ENCODE measurements around the gene KRTAP10-4.
"Not testable (repeated sequence)": the region's sequence is repeated elsewhere in the genome, so short reads cannot be mapped to it uniquely, and the experiment has no call there.

KRTAP10-4 gene

GRCh38 chr21:44589094-44589493, 15.6 kb downstream of the KRTAP10-4 start:
- CTCF ChIA-PET: no interaction called here
- no peak for DNase-seq (ENCODE audit: low spot score)
- POLR2A ChIA-PET (ENCODE audit: low non-redundant PET): no interaction called here
- TF ChIP-seq CTCF (conservative IDR thresholded peaks at IDR 0.05; ENCODE audit: low read depth): no peak
- H3K27ac ChIP-seq: no peak overlapping the region

- no peak for TF ChIP-seq CTCF (conservative IDR thresholded peaks at IDR 0.05; ENCODE audit: low read depth)
- no peak overlapping the region for H3K27ac ChIP-seq
- no peak for DNase-seq (ENCODE audit: low spot score)
- POLR2A ChIA-PET (ENCODE audit: low non-redundant PET): no interaction called here
- CTCF ChIA-PET: no interaction called here
These were observed 16.2 kb downstream of the KRTAP10-4 start for GRCh38 chr21:44589586-44590305.

- CTCF ChIA-PET: no interaction called here
- no peak for DNase-seq (ENCODE audit: low spot score)
- POLR2A ChIA-PET (ENCODE audit: low non-redundant PET): no interaction called here
- no peak overlapping the region for H3K27ac ChIP-seq
- no peak for TF ChIP-seq CTCF (conservative IDR thresholded peaks at IDR 0.05; ENCODE audit: low read depth)
These were observed 16.8 kb downstream of the KRTAP10-4 start for GRCh38 chr21:44590311-44590721.

- POLR2A ChIA-PET (ENCODE audit: low non-redundant PET); H3K27ac ChIP-seq; DNase-seq (ENCODE audit: low spot score): not testable (repeated sequence)
- CTCF ChIA-PET: interaction anchor here (0.6 kb wide), 2 partner anchors 10 to 146 kb away, joined by 3 read pairs; no protein-coding TSS in a partner anchor
These were observed 17.6 kb downstream of the KRTAP10-4 start for GRCh38 chr21:44590897-44591800.

GRCh38 chr21:44591801-44592130, 18.2 kb downstream of the KRTAP10-4 start:
- POLR2A ChIA-PET (ENCODE audit: low non-redundant PET); H3K27ac ChIP-seq; DNase-seq (ENCODE audit: low spot score): not testable (repeated sequence)
- CTCF ChIA-PET: interaction anchor here (0.6 kb wide), 1 partner anchor 10 kb away, joined by 3 read pairs; no protein-coding TSS in a partner anchor

GRCh38 chr21:44592446-44593311, 19.1 kb downstream of the KRTAP10-4 start, which contains the start of gene KRTAP10-6:
Gene KRTAP10-6, minus strand, starts transcription at chr21:44592505. Its CDS starts 21 bp downstream, at chr21:44592484.
- DNase-seq (ENCODE audit: low spot score): no peak
- POLR2A ChIA-PET (ENCODE audit: low non-redundant PET): interaction anchor here (0.7 kb wide), 1 partner anchor 109 kb away, joined by 3 read pairs; no protein-coding TSS in a partner anchor
- H3K27ac ChIP-seq: no peak within 1 kb of the TSS
- CTCF ChIA-PET: no interaction called here
- no peak for TF ChIP-seq CTCF (conservative IDR thresholded peaks at IDR 0.05; ENCODE audit: low read depth)
